A204.1 (cell line): ENCODE measurements around the gene ZBP1.
"Not testable (repeated sequence)": the region's sequence is repeated elsewhere in the genome, so short reads cannot be mapped to it uniquely, and the experiment has no call there.

Experiments
- FAIRE-seq: peaks from 2 replicates; lab custom pipeline; 2012; peaks lifted over from hg19 to GRCh38; lab: Jason Lieb, UNC

ZBP1 gene

DNA sequence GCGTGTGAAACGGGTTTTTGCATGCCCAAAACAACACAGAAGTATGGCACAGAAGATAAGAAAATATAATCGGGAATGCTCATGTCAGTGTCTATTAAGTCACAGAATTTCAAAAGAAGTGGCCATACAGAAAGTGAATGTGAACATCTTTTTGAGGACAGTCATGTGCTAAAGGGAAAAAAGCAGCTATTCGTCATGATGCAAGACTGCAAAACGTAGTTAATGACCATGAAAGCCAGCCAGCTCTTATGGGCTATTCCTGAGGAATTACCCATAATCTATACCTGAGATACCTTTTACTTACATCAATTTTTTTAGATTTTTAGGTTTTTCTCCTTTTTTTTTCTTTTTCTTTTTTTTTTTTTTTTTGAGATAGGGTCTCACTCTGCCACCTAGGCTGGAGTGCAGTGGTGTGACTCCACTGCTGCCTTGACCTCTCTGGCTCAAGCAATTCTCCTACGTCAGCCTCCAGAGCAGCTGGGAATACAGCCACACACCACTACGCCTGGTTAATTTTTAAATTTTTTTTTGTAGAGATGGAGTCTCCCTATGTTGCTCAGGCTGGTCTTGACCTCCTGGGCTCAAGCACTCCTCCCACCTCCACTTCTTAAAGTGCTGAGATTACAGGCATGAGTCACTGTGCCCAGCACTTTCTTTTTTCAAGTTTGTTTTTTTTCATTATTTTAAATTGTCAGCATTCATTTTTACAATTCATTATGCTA lies 18.1 kb upstream of the ZBP1 start:
- FAIRE-seq = no peak

DNA sequence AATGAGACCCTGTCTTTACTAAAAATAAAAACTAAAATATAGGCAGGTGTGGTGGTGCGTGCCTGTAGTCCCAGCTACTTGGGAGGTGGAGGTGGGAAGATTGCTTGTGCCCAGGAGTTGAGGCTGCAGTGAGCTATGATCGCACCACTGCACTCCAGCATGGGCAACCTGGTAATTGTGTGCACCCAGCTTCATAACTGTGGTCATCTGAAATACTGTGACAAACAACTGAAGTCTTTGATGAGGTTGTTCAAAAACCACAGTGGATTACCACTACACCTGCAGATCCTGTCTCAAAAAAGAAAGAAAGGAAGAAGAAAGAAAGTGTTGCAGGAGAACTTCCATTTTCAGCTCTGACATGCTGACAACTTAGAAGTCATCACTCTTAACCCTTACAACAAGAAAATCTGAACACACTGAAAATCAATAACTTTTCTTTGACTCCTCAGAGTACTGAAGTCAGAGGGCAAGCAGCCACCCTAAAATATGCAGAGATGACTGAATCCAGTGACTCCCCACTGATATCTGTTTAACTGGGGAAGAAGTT lies 13.8 kb upstream of the ZBP1 start:
- no peak for FAIRE-seq

DNA sequence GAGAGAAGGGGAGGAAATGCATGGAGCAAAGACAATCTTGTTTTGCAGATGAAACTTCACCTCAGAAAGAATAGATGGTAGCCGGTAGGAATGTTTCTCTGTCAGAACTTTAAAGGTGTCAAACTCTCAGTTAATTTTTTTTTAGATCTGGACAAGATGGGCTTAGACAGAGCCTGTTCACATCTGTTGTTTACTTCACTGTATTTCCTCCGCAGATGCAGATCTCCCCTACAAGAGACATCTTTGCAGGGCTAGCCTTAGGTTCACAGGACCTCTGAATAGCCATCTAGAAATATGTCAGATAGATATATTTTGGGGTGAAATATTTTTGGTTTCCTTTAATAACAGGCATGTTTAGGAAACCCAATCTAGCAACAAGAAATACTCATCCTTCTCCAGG lies 12.1 kb upstream of the ZBP1 start:
- FAIRE-seq = no peak

DNA sequence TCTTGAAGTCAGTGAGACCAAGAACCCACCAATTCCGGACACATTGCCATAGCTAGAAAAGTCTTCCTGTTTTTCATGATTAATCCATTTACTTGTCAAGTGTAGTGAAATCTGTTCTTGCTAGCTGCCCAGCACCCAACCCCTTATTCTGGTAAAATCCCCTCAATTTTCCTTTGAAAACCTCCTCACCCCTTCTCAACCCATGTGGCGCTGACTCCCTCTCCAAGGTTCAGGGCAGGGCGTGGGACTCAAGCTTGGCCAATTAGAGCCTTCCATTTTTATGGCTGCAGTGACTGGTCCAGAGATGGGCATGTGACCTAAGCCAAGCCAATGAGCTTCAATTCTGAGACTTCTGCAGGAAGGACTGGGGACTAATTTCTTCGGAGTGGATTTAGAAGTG lies 9.8 kb upstream of the ZBP1 start:
- FAIRE-seq = no peak

DNA sequence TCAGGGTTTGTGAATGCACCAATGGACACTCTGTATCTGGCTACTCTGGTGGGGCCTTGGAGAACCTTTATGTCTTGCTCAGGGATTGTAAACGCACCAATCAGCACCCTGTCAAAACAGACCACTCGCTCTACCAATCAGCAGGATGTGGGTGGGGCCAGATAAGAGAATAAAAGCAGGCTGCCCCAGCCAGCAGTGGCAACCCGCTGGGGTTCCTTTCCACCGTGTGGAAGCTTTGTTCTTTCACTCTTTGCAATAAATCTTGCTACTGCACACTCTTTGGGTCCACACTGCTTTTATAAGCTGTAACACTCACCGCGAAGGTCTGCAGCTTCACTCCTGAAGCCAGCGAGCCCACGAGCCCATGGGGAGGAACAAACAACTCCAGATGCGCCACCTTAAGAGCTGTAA lies 9.3 kb upstream of the ZBP1 start:
- FAIRE-seq = not testable (repeated sequence)

DNA sequence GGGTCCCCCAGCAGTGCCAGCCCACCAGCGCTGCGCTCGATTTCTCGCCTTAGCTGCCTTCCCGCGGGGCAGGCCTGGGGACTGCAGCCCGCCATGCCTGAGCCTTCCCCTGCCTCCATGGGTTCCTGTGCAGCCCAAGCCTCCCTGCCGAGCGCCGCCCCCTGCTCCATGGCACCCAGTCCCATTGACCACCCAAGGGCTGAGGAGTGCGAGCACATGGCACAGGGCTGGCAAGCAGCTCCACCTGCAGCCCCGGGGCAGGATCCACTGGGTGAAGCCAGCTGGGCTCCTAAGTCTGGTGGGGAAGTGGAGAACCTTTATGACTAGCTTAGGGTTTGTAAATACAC lies 8.7 kb upstream of the ZBP1 start:
- FAIRE-seq = not testable (repeated sequence)

DNA sequence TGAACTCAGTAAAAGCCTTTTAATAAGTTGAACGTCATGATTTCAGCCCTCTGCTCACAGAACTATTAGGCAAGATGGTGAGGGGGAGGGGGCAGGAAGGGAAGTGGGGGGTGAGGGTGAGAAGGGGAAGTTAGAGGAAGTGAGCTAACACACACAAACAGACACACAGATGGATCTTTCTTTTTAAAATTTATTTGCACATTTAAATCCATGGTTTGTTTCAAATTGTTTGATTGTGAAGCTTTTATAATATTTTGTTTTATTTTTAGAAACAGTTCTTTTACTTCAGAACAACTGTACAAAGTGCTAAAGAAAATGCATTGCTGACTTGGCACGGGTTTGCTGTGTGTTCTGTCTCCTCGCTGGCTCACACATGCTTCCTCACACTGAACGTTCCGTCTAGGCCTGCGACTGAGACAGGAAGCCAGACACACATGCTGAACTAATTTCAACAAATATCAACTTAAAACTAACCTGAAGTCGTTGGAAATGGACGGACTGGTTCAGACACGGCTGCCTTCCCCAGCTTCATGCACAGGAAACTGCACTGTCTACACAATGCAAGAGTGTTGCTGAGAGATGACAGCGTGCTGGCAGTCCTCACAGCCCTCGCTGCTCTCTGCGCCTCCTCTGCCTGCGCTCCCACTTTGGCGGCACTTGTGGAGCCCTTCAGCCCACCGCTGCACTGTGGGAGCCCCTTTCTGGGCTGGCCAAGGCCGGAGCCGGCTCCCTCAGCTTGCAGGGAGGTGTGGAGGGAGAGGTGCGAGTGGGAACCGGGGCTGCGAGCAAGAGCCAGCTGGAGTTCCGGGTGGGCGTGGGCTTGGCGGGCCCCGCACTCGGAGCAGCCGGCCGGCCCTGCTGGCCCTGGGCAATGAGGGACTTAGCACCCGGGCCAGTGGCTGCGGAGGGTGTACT lies 8.1 kb upstream of the ZBP1 start:
- no peak for FAIRE-seq

DNA sequence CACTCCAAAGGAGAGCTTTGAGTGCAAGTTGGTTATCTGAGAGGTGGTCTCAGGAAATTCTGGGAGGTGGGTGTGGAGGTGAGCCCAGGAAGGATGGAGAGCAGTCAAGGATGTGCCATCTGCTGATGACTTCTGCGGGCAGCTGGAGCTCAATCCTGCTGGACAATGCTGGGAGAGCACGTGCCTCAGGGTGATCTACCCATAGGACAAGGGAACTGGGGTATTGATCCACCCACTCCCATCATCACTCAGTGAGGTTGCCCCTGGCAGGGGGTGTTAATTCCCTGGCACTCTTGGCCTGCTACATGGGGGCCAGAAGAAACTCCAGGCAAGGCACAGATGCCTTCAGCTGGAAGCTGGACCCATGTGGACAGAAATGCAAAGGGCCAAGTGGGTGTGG lies 7.1 kb upstream of the ZBP1 start:
- no peak for FAIRE-seq

DNA sequence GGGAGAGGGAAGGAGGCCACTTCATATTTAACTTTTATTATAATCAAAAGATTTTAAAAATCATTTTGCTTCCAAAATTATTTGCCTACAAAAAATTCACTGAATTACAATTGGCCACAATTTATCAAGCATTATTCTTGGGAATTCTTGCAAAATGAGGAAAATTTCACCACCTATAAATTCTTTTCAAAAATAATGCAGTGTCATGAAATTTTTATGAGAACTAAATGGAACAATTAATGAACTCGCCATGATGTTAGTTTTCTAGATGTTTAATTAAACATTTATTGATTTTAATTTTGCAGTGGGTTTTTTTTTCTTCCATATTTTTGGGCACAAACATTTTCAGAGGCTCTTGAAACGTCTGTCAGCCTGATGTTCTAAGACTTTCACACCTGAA lies 5.8 kb upstream of the ZBP1 start:
- FAIRE-seq = no peak

DNA sequence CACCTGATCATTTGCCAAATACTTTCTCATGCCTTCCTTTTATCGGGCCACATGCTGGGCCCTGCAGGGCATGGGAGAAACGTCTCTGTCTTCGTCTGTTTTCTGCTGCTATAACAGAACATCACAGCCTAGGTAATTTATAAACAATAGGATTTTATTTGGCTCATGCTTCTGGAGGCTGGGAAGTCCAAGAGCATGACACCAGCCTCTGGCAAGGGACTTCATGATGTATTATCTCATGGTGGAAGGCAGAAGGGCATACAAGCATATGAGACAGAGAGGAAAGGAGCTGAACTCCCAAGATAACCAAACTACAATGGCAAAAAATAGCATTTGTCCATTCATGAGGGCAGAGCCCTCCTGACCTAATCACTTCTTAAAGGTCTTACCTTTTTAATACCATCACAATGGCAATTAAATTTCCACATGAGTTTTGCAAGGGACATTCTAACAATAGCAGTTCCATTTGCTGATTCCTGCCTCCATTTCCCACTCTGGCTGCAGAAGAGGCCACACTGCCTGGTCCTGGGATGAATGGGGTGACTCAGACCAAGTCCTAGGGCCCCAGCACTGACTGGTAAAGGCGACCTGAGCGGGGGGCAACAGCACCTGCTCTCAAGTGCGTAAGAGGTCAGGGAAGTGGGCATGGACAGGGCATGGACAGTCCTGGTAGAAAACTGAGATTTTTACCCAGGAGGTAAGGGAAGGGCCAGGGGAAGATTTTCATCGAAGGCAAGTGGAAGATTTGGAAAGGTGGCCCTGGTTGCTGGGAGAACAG lies 5.1 kb upstream of the ZBP1 start:
- no peak for FAIRE-seq

DNA sequence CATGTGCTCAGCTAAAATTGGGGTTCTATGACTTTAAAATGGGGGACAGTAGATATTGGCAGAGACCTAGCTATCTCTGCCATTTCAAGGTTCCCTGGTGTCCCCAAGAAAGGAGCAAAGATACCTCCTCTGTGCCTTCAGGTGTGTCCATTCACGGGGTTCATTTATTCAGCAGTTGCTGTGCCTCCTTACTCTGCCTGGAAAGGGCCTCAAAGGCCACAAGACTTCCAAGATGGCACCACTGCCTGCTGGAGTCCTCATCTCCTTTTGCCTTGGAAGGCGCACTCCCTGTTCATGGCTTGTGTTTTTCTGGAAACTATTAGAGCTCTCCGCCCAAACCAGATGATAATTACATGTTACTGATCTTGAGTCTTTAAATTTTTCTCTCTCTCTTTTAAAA lies 3.9 kb upstream of the ZBP1 start:
- no peak for FAIRE-seq

DNA sequence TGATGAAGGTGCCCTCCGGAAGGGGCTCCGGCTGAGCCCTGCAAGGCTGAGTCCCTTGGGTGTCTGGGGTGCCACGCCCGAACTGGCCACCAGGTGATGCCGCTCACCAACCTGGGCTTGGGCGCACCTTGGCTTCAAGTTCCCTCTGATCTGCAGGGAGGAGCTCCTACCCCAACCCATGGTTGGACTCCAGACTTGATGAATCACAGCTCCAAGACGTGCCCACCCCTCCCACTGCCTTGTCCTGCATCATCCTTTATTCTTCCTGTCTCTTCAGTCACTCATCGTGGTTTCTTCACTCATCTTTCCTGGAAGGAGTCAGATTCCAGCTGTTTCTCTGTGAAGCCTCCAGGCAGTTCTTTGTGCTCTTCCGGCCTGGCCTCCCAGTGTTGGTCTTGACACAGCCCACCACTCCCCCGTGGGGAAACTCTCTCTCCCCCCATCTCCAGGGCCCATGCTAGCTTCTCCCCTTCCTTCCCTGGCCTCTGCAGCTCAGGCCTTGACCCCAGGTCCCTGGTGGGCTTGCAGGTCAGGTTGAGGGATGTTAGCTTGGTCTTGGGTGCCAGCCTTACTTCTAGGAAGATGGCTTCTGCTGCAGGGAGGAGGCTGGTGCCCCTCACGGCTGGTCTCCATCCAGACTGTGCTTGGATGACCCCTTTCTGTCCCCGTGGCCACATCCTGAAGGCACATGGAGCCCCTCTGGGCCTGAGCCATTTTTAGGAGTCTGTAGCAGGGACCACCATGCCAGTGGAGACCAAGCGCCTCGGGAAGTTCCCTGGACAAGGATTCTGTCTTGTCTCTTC lies 2.6 kb upstream of the ZBP1 start:
- FAIRE-seq = no peak

DNA sequence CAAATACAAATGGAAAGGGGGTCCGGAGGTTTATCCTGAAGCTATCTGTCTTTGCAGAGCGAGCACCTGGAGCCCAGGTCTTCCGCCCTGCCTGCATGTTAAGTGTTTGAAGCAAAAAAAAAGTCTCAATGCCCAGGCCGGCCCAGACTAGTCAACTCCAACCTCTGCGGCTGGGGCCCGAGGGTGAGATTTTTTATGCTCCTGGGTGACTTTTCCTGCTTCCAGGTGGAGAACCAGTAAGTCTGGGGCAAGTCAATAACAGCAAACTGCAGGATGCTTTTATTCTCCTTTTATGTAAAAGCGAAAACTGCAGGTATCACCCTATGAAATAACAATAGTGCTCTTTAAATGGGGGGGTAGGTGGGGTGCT lies 2.0 kb upstream of the ZBP1 start:
- FAIRE-seq = no peak

DNA sequence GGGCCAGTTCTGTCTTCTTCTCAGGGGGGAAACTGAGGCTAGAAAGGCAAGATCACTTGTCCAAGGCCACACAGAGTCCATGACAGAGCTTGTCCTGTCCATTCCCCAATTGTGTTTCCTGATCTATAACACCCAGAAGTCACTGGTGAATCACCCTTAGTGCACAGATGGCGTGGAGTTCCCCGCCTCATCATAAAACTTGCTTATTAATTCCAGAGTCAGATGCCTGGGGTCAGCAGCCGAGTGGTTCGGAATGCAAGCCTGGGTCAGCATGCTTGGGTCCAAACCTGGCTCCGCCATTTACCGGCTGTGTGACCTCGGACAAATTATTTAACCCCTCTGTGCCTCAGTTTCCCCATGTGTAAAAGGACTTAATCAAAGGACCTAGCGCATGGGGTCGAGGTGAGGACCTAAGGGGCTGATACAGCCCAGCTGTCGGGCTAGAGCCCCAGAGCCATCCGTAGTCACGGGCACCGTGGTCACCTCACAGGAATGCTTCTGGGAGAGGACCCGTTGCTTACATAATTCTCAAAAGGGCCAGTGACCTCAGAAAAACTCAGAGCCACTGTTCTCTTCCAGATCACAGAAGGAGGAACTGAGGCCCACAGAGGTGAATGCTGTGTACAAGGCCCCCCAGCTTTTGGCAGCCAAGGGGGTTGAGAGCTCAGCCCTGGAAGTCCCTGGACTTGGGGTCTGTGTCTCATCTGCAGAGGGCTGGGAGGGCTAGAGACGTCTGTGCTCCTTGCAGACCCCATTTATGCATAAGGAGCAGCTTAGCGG lies 1.4 kb upstream of the ZBP1 start:
- no peak for FAIRE-seq

DNA sequence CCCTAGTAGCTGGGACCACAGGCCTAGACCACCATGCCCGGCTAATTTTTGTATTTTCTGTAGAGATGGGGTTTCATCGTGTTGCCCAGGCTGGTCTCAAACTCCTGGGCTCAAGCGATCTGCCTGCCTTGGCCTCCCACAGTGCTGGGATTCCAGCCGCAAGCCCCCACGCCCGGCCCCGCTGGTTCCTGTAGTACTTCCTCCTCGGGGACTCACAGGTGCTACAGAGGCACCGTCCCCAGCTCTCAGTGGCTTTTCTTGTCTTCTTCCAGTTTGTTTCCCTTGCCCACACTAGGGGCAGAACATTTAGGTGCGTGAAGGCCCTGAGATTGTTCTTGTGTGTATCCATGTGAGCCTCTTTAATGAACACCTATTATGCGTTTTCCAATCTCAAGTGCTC lies 773 bp upstream of the ZBP1 start:
- FAIRE-seq = no peak

DNA sequence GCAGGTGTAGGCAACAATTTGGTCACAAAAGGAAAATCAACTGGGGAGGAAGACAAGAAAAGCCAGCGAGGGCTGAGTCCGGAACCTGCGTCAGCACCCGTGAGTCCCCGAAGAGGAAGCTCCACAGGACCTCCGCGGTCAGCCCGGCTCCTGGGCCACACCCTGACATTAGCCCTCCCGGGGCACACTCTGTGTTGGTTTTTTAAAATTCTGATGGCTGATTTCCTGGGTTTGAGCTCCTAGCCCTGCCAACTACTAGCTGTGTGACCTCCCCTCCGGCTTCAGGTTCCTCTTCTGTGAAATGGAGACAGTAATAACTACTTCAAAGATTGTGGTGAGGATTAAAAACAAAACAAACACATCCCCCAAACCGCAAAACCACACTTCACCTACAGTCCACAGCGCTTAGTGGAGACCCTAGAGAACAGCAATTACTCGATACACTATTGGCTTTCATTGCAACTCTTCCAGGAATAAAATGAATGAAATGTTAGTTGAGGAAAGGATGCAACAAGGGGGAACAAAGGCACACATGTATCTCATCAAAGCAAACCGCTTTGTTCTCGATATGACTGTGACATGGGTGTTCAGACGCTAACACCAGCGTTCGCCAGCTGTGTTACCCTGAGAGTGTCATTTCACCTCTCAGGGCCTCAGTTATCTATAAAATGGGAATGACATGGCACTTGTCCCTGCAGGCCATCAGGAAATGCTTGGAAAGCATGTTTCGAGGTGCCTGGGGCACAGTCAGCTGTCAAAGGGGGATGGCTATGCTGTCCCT lies 985 bp downstream of the ZBP1 start:
- FAIRE-seq = no peak

DNA sequence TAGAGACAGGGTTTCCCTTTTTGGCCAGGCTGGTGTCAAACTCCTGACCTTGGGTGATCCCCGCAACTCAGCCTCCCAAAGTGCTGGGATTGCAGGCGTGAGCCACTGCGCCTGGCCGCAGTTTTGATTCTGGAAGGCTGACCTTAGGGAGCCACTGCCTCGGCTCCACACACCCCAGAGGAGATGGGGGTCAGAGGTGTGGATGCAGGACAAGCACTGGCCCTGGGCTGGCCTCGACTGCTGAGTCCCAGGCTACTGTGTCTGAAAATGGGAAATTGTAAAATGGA lies 1.5 kb downstream of the ZBP1 start:
- FAIRE-seq = no peak

DNA sequence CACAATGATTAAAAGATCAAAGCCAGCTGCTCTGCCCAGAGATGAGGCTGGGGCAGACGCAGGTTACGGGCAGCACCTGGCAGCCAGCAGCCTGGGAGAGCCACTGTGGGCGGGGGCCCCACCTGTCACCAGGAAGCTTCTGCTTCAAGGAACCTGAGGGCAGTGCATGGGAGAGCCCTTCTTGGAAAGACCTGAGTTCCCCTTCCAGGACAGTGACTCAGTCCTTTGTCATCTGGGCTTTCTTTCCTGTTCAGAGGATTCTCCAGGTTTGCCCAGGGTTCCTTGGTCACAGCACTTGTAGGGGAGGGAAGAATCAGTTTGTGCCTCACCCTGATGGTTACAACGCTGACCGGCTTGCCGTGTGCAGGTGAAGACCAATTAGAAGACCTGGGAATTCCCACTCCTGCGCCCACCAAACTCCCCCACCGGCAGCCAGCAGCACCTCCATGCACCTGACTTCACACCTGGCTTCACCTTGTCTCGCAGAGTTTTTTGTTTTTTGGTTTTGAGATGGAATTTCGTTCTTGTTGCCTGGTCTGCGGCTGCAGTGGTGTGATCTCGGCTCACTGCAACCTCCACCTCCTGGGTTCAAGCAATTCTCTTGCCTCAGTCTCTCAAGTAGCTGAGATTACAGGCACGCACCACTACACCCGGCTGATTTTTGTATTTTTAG lies 2.0 kb downstream of the ZBP1 start:
- no peak for FAIRE-seq

DNA sequence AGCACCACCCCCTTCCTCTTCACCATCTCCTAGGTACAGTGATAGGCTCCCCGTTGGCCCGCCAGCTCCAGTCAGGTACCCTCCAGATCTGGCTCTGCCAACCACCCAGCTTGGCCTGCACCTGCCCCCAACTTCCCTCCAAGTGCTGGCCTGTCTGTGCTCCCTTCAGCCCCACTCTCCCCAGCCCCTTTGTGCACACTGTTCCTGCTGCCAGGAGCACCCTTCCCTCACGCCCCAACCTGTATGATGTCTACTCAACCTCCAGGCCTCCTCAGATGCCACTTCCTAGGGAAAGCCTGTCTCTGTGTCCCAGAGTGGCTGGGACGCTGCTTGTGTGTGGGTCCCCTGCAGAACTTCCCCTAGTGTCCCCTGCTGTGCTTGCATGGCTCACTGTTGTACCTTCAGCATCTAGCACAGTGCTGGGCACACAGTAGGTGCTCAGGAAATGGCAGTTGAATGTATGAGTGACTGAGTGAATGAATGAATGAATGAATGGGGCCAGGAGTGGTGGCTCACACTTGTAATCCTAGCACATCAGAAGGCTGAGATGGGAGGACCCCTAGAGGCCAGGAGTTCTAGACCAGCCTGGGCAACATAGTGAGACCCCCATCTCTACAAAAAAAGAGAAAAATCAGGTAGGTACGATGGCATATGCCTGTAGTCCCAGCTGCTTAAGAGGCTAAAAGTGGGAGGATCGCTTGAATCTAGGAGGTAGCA lies 3.0 kb downstream of the ZBP1 start:
- no peak for FAIRE-seq
